ENCODE results near the gene RFESD.
"Not testable (repeated sequence)": the region's sequence is repeated elsewhere in the genome, so short reads cannot be mapped to it uniquely, and the experiment has no call there.

The RFESD gene

DNA sequence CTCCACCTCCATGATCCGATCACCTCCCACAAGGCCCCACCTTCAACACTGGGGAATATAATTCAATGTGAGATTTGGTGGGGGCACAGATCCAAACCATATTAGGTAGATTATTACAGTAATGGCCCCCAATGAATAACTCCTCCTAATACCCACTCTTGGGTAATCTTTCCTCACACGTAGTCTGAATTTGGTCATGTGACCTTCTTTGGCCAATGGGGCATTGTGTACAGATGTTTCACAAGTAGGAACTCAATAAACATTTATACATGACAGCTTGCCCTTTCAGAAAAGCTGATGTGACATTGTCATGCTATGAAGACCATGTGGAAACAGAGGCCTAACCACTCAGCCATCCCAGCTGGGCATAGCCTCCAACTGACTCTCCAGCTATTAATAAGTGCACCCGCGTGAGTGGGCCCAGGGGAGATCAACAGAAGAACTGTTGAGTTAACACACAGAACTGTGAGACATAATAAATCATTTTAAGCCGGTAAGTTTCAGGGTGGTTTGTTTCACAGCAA lies 16.1 kb upstream of the RFESD start:
- DNase-seq = no peak

DNA sequence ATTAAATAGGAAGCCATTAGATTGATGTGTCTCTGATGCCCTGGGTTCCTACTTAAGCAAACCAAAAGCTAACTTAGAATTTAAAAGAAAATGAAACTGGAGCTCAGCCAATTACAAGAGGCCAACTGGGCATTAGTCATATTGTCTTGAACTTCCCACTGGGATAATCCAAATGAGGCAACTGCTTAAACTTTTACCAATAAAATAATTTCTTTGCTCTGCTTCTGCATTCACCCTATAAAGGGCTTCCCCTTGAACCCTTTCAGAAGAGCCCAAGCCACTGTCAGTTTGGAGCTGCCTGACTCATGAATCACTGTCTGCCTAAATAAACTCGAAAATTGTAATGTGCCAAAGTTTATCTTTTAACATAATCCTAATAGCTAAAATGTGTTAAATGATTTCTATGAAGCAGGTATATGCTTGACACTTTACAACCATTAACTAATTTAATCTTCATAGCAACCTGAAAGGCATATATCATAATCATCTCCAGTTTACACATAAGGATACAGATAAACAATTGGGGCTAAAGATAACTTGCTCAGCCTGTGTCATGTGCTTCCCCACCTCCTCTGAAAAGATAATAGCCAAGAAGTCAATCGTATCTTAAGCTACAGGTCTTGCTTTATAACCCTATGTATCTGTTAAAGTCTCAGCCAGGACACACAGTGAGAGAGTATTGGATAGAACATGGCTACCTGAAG lies 15.2 kb upstream of the RFESD start:
- DNase-seq = no peak

DNA sequence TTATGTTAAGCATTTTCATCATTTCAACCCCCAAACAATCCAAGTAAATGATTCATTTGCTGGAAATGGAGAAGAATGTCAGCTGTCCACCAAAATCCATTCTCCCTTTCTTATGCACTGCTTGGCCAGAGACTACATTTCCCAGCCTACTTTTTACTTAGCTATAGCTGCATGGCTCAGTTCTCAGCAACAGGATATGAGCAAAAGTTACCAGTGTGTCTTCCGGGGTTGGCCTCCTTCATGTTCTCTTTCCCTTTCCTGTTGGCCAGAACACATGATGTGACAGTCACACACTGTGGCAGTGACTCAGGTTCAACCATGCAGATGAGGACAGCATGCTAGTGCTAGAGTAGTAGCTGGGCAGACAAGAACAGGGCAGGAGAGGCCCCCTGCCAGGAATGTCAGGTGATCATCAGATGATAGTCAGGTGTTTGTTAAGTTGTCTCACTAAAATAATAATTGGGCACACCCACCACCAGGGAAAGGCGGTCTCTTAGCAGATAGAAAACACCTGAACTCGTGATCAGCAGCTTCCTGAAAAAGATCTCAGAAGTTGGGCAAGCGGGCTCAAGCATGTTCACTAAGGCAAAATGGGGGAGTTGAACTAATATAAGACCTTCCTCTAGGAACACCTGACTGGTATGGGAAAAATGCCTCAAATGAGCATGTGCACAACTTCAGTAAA lies 14.4 kb upstream of the RFESD start:
- DNase-seq = no peak

DNA sequence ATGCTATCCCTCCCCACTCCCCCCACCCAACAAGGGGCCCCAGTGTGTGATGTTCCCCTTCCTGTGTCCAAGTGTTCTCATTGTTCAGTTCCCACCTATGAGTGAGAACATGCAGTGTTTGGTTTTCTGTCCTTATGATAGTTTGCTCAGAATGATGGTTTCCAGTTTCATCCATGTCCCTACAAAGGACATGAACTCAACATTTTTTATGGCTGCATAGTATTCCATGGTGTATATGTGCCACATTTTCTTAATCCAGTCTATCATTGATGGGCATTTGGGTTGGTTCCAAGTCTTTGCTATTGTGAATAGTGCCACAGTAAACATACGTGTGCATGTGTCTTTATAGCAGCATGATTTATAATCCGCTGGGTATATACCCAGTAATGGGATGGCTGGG lies 13.6 kb upstream of the RFESD start:
- DNase-seq = not testable (repeated sequence)

DNA sequence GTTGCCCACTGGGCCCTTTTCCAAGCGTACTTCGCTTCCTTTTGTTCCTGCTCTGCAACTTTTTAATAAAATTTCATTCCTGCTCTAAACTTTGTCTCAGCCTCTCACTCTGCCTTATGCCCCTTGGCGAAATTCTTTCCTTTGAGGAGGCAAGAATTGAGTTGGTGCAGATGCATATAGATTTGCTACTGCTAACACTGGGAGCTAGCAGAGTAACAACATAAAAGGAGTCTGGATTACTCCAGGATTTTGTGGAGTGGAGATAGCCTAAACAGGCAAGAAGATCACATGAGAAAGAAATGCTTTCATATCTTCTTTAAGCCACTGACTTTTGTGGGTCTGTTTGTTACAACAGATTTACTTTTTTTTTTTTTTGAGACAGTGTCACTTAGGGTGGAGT lies 12.9 kb upstream of the RFESD start:
- no peak for DNase-seq

DNA sequence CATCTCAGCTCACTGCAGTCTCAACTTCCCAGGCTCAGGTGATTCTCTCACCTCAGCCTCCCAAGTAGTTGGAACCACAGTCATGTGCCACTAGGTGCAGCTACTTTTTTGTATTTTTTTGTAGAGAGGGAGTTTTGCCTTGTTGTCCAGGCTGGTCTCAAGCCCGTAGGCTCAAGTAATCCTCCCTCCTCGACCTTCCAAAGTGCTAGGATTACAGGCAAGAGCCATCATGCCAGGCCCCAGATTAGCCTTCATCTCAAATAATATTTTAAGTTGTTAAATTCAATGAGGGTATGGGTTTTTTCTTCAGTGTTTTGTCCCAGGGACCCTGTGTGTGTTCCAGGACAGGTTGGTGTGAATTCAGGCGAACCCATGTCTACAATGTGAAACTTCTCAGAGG lies 12.5 kb upstream of the RFESD start:
- DNase-seq = no peak

DNA sequence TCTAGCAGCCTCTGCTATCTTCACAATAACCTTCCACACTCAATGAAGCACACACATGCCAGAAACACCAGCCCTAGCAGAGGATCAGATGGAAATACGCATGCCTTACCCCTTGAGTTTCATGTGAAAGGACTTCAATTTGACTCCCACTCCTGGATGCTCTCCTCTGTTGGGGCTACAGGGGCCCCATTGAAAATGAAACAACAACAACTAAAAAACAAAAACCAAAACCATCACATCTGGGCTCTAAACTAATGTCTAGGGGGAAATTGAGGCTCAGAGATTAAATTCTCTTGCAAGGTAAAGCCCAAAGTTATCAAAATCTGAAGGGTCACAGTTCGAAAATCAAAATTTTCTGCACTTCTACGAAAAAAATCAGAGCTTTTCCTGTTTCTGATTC lies 7.9 kb upstream of the RFESD start:
- DNase-seq = no peak

DNA sequence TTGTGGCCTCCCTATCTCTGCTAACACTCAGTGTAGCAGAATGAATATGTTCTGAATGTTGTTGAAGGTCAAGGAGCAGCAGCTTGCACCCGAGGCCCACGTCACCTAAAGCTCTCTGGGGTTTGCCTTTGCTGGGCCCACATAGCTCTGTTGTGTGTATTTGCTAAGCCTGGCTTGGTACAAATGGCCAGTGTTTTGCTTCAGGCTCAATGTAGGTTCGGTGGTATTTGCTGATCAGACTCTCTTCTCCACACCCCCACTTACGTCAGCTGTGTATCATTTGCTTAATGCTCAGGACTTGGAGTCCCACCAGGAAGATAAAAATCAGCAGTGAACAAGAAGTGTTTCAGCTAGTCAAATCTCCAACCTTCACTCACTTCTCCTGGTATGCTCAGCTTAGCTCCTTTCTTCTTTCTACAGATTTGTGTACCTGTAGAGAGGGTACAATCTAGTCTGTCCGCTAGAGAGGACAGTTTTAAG lies 4.8 kb upstream of the RFESD start:
- no peak for DNase-seq

DNA sequence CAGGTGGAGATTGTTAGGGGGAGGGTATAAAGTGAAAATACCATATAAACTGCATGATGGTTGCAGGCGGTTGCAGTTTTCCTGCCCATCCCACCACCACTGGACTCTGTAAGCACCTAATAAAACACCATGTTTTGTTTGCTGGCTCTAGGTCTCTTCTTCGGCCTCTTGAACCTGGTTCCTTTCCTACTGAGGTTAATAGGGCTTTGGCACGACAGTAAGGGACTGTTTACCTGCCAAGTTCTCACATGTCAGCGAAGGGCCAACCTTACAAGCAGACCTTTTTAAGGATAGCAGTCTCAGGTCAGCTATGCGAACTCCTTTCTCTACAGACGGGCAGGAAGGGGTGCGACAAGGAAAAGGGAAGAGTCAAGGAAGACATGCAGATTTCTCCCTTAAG lies 3.4 kb upstream of the RFESD start:
- no peak for DNase-seq

DNA sequence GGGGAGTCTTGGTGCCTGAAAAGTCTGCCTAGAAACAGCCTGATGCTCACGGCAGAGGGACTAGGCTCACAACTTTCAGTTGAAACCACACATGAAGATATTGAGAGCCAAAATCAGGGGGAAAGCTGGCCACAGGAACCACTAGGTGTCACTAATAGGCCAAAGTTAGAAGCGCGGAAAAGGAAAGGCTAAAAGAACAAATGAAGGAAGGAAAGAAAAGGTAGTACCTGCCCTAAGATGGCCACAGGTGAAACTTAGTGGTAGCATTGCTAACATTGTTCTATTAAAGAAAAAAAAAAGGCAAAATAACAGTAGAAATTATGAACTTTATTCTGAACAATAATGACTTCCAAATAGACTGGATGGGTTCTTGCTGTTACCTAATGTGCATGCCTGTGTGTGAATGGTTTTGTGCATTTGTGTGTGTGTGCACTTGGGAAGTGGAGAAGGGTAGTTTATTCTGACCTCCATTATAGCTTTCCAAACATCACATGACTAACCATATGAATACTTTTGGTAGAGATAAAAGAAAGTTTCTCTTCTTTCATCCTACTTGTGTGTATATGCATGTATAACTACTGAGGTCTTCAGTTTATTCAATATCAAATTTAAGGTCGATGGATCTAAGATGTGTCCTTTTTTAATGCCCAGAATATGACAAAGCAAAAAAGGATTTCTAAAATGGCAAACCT lies 2.1 kb upstream of the RFESD start:
- DNase-seq = no peak

DNA sequence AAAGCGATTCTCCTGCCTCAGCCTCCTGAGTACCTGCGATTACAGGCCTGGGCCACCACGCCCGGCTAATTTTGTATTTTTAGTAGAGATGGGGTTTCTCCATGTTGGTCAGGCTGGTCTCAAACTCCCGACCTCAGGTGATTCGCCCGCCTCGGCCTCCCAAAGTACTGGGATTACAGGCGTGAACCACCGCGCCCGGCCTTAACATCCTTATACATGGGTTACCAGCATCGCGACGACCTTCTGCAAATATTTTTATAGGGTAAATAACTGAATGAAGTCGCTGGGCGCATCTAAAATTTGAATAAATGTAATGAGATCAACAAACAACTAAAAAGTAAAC lies 380 bp upstream of the RFESD start:
- DNase-seq = peak; percentile 7

DNA sequence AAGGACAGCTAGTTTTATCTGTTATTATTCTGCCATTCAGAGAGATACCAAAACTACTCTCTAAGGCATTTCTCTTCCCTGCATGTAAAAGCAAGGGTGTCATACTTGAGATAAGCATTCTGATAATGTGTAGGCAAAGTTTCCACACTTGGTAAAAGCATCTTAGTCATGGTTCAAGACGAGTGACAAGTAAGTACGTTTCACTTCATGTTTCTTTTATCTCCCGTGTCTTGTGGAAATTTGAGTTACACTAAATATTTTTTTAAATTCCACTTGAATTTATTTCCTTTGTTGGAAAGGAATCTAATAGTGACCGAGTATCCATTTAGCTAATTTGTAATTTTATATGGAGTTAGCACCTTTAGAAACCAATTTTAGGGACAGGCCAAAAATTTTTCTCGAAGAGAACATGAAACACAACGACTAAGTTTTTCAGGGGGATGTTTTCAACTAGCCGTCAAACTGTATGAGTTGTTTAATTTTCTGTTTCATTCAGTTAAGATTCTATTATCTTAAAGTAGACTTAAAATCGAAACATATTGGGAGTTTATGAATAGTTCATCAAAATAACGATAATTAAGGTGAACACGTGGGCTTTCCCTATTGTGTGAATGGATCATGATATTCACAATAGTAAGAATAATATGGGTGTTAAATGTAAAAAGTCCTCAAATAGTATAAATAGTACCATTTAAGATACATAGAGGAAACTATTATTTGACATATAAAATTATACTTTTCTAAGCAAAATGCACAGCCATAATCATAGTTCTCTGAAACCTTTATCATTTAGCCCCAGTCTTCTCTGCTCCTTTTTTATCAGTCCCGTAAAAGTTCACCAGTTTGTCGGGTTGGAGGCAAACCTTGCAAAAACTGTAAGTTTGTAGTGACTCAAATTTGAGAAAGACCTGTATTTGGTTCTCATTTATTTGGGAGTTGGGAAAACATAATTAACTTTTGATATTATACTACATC lies 1.6 kb downstream of the RFESD start:
- no peak for DNase-seq

DNA sequence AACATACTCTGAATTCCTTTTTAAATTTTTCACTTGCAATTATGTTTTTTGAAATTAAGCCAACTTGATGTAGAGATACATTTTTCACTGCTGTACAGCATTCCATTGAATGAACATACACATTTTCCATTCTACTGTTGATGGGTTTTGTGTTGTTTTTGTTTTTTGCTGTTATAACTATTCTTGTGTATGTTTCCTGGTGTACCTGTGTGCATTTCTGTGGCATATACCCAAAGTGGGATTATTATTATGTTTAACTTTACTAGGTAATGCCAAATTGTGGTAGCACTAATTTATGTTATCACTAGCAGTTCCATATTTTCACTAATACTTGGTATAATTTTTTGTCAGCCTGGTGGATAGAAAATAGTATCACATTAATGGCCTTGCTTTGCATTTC lies 2.7 kb downstream of the RFESD start:
- DNase-seq = no peak

DNA sequence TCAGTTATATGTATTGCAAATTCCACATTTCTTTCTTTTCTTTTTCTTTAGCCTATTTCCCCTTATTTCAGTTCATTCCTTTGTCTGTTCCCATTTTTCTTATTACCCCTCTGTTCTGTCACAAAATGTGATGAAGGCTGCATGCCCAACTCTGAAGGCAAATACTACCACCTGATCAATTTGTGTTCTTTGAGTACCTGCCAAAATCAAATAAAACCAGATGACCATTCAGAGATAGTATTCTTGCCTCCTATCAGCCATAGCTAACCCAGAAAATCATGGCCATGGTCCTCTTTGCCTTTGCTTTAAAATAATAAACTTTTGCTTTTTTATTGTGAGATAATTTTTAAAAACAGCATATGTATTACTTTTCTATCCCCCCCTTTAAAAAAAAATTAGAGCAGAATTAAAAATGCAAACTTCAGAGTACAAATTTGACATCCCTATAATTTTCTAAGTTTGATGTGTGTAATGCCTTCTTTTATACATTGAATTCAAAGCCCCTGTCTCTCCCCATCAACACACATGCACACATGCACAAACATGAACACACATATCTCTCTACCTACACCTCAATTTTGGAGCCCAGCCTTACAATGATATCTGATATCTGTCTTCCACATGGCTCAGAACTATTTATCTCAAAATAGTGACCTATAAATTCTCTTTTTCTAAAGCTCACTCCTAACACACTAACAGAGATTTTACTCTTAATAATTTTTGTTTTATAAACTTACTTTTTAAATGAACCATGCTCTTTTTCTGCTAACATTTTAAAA lies 3.5 kb downstream of the RFESD start:
- no peak for DNase-seq

DNA sequence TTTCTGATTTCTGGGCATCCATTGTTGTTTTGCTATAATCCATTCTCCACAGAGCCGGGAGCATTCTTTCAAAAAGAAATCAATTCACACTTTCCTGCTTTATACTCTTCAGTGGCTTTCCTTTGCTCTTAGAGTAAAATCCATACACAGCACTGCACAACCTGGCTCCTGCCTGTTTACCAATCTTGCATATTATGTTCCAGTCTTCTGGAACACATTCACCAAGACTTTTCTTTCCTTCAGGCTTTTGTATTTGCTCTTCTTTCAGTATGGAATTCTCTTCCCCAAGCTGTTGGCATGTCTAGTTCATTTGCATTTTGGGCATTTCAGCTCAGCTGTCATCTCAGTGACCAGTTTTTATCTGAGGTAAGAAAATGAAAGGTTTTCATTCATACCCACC lies 6.3 kb downstream of the RFESD start:
- DNase-seq = no peak

DNA sequence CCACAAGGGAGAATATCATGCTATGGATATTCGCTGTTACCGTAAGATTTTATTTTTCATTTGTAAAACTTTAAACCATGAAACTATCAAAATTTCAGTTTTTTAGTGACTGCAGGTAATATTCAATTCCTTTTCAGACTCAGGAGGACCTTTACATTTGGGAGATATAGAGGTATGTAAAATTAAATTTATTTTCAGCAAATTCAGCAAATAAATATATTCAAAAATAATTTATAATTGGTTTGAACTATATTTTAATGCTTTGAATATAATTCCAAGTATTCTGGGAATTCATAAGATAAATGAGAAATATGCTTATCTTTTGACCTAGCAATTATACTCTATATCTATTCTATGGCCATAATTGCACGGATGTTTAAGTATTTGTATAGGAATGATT lies 7.6 kb downstream of the RFESD start:
- no peak for DNase-seq

DNA sequence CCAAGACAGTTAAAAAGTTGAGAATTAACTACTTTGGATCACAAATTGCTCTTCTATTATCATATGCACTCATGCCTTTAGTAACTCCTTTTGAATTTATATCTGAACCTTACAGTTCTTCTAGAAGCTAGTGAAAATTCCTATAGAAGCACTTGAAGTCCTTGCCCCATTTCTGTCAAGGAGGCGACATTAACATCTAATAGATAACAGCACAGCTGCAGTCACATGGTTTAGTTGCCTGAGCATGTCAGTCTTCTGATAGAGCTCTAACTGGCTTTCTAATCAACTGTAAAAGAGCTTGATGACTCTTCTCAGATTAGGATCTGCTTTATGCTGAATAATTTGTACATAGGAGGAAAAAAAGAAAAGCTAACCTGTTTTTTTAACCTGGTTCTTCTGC lies 9.0 kb downstream of the RFESD start:
- DNase-seq = no peak

DNA sequence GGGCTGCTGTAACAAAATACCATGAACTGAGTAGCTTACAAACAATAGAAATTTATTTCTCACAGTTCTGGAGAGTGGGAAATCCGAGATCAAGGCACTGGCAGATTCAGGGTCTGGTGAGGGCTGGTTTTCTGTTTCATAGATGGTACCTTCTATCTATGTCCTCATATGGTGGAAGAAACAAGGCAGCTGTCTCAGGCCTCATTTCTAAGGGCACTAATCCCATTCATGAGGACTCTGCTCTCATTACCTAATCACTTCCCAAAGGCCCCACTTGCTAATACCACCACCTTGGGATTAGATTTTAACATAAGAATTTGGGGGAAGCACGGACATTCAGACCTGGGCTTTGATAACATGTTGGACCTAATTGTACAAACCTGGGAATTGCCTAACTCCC lies 13.5 kb downstream of the RFESD start:
- DNase-seq = no peak

DNA sequence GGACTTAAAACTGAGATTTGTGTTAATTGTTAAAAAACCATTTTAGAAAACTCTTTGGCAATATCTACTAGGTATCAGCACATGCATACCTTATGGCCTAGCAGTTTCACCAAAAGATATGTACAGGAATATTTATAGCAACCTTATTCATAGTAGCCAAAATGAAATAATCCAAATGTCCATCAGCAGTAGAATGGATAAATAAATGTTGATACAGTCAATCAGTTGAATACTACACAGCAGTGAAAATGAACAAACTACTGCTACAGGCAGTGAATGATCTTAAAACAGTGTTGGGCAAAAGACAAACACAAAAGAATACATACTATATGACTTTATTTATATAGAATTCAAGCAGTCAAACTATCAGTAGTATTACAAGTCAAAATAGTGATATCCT lies 16.4 kb downstream of the RFESD start:
- no peak for DNase-seq

DNA sequence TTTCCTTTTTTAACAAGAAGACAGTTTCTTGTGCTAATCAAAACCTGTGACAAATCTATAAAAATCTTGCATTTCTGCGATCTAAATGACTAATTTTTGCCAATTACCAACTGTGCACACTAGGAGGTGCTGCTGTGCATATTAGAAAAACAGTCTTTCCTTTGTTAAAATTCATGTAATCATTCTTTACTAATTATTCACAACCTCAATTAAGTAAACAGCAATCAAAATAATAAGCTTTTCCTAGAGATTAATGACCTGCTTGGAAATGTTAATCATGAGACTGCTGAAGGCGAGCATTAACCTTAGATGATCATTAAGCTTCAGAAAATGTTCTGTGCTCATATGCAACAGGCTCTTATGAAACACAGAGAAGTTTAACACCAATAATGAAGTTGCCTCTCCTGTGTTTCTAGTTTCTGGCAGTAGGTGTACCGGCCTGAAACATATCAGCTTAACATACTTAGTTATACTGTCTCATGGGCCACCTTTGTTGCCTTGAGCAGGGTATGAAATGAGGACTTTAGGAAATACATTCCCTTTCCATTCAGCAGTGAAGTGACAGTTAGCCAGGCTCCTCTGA lies 17.7 kb downstream of the RFESD start:
- DNase-seq = no peak

DNA sequence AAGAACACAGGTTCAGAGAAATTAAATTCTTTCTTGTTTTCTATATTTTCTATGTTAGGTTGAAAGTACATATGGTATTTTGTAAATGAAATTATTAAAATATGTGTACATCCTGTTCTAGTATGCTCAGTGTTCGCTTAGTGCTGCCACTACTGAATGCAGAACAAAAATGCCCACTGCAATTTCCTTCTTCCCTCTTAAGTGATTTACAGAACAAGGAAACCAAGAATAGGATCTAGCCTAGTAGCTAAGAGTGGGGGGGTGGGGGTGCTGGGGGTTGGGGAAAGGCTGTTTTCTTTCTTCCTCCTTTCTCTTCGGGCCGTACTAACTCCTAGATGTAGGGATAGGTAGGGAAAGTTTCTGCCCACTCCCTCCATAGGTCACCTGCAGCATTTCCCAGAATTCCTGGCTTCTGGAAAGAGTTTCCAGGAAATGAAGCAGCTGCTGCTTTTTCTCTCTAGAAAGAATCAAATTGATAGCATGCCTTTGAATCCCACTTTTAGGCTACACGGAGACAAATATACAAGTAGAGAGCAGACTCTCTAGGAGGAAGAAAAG lies 20.6 kb downstream of the RFESD start:
- no peak for DNase-seq

All from activated gamma-delta T cell (primary cell).